ENCODE results near the gene SHC4. TPM values are rescaled to one million over a fixed set of nuclear protein-coding genes. Genes with fewer than 3 reads are reported as not detected.

SHC4 gene
- total and polyA plus RNA-seq, 2 of the 8 experiments (the other 6 are each of a cell fraction or from before 2014, with no cell fraction given): 0.15 to 0.30 TPM

- peak in 1 of 2 experiments; percentile 36 for DNase-seq (ENCODE audit: low read depth in 1 of 2, low spot score in 2 of 2)
- TF ChIP-seq JUND (IDR thresholded peaks at IDR 0.05; ENCODE audit: low read length): peak; percentile 42; the same call in 1 of the 2 replicates
- TF ChIP-seq ZNF274 (IDR thresholded peaks at IDR 0.05; ENCODE audit: borderline replicate concordance, extremely low read depth, low read length): no peak
- Histone ChIP-seq H3K79me2 (ENCODE audit: control insufficient read depth in 1 of 2, insufficient read depth in 2 of 2, low read length in 2 of 2) (no peaks in the 10 kb centered on the region), H2BK120ac (replicated peaks; ENCODE audit: low read depth, low read length) (no peak overlapping the region), H3K36me3 (ENCODE audit: control insufficient read depth in 2 of 4, insufficient read depth in 4 of 4, low read length in 3 of 4) (no peaks in the 10 kb centered on the region), H2BK15ac (ENCODE audit: low read length) (no peak overlapping the region), H3K9ac (replicated peaks in 1 of 4; ENCODE audit: extremely low read depth in 1 of 4, low read depth in 3 of 4, low read length in 3 of 4) (no peak overlapping the region), H3K27me3 (replicated peaks in 1 of 4; ENCODE audit: control insufficient read depth in 3 of 4, extremely low read depth in 1 of 4, insufficient read depth in 3 of 4, low read length in 3 of 4) (no peaks in the 10 kb centered on the region), H3K4ac (replicated peaks; ENCODE audit: insufficient read length, low read depth, low read length) (no peak overlapping the region), H2BK5ac (ENCODE audit: low read depth, low read length) (no peak overlapping the region), H3K18ac (ENCODE audit: extremely low read depth, low read length) (no peak overlapping the region), H3K14ac (ENCODE audit: insufficient read length) (no peak overlapping the region), H3K4me1 (replicated peaks in 1 of 4; ENCODE audit: control insufficient read depth in 3 of 4, insufficient read depth in 4 of 4, low read length in 3 of 4) (peaks cover 0 to 7% (median 0%) of the 10 kb centered on the region in 4 experiments; a peak in 2 of 7 replicates), H3K56ac (replicated peaks; ENCODE audit: insufficient read length, low read depth, low read length) (no peak overlapping the region), H3K4me2 (ENCODE audit: insufficient read depth in 1 of 2, low read depth in 2 of 2, low read length in 2 of 2) (peak overlapping the region in 1 of 2 experiments; percentile 31; a peak in 1 of 4 replicates), H2BK12ac (ENCODE audit: low read depth, low read length) (no peak overlapping the region), H2AK5ac (ENCODE audit: low read depth, low read length) (no peak overlapping the region), H2AFZ (ENCODE audit: low read length) (peak overlapping the region; percentile 81), H4K8ac (ENCODE audit: extremely low read depth, insufficient read depth, low read length) (no peak overlapping the region), H4K5ac (ENCODE audit: insufficient read length, low read depth, low read length) (no peak overlapping the region), H4K20me1 (replicated peaks in 1 of 2; ENCODE audit: control insufficient read depth in 1 of 2, insufficient read depth in 2 of 2, low read length in 2 of 2) (no peaks in the 10 kb centered on the region), H3K23ac (ENCODE audit: insufficient read length) (no peak overlapping the region), H4K91ac (replicated peaks; ENCODE audit: insufficient read length, low read length) (no peak overlapping the region), H3K9me3 (ENCODE audit: insufficient read depth in 2 of 2, low read depth in 1 of 2, low read length in 1 of 2) (no peaks in the 10 kb centered on the region), H3K27ac (ENCODE audit: low read depth, low read length) (no peak overlapping the region), H3K4me3 (ENCODE audit: extremely low read depth in 1 of 4, insufficient read depth in 2 of 4, low read depth in 3 of 4, low read length in 4 of 4) (no peak overlapping the region), H2BK20ac (ENCODE audit: low read length) (no peak overlapping the region), H3K23me2 (ENCODE audit: low read depth, low read length) (no peaks in the 10 kb centered on the region), H3K79me1 (ENCODE audit: low read depth, low read length) (no peaks in the 10 kb centered on the region)
- peak; percentile 78 for FAIRE-seq
- ChIA-PET CTCF (ENCODE audit: partially characterized antibody) (interaction anchor here (0.7 kb wide), 1 partner anchor 1164 kb away, joined by 3 read pairs; no protein-coding TSS in a partner anchor), POLR2A (ENCODE audit: partially characterized antibody) (interaction anchor here (0.6 to 1.1 kb wide), 3 partner anchors 13 to 51 kb away, joined by 3 to 4 read pairs (median 3); partner anchors contain the start of gene CEP152)
- 0% methylated on average over 1 of the region's 1 CpG; no CpG with 5 or more reads in 1 of the 2 experiments for WGBS, 2 experiments (ENCODE audit: extremely low coverage in 1 of 2, insufficient coverage in 1 of 2, insufficient read length in 1 of 2, insufficient replicate concordance in 2 of 2, low coverage in 1 of 2, low lambda C conversion rate in 2 of 2, missing lambda C conversion rate in 1 of 2)
Measured at GRCh38 chr15:48823237-48823636, 140.5 kb downstream of the SHC4 start.
